DMS 273 (cell line): ENCODE measurements around the gene SLC6A19.
"Not testable (repeated sequence)": the region's sequence is repeated elsewhere in the genome, so short reads cannot be mapped to it uniquely, and the experiment has no call there.

Experiments
- DNase-seq: peaks from one replicate; lab custom pipeline; 2025; ENCODE audit not compliant: unreplicated experiment; lab: John Stamatoyannopoulos, UW

SLC6A19 gene

DNA sequence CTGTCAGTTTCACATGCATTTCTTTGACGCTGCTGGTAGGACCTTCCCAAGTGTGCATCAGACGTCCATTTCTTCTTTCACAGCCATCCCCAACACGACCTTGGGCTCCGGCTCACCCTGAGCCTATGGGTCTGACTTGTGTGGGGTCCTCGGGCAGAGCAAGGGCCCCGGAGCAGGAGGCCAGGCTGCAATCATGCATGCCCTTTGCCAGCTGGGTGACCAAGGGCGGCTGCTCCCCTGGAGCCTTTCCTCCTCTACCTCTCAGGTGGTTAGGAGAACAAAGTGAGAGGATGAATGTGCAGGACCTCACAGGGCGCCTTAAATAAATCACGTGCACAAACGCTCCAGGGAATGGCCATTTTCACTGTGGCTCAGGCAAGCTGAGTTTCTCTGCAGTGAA lies 60.2 kb downstream of the SLC6A19 start:
- no peak for DNase-seq

DNA sequence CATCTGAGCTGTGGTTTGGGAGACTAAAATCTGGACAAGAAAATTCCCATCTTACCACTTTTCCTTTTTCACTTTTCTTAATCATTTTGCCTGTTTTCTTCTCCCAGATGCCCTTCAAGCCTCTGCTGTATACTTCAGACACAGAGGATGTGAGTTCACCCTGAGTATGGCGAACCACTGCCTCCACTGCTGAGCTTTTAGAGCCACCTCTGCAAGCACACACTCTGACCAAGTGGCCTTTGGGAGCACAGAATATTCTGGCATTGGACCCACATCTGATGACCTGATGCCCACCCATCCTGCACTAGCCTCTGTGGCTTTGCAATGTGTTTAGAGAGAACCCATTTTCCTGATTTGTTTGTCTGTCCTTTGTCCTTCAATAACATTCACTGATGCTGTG lies 61.0 kb downstream of the SLC6A19 start:
- peak; percentile 55 for DNase-seq

GRCh38 chr5:1264211-1264610 lies 62.8 kb downstream of the SLC6A19 start:
- DNase-seq: no peak

DNA sequence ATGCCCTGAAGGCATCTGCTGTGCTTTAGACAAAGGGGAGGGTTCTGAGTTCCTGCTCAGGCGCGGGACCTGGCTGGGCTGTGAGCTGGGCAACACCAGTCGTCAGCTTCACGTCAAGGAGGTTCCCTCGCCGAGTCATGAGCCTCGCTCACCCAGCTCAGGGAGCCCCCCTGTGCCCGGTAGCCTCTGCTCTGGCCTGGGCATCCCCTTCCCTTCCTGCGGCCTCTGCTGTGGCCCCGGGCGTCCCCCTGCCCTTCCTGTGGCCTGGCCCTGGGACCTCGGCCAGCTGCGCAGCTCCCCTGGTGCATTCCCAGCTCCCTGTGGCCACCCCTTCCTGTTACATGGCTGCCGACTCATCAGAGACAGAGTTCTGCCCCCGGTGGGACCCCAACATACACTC lies 63.6 kb downstream of the SLC6A19 start:
- DNase-seq: no peak

DNA sequence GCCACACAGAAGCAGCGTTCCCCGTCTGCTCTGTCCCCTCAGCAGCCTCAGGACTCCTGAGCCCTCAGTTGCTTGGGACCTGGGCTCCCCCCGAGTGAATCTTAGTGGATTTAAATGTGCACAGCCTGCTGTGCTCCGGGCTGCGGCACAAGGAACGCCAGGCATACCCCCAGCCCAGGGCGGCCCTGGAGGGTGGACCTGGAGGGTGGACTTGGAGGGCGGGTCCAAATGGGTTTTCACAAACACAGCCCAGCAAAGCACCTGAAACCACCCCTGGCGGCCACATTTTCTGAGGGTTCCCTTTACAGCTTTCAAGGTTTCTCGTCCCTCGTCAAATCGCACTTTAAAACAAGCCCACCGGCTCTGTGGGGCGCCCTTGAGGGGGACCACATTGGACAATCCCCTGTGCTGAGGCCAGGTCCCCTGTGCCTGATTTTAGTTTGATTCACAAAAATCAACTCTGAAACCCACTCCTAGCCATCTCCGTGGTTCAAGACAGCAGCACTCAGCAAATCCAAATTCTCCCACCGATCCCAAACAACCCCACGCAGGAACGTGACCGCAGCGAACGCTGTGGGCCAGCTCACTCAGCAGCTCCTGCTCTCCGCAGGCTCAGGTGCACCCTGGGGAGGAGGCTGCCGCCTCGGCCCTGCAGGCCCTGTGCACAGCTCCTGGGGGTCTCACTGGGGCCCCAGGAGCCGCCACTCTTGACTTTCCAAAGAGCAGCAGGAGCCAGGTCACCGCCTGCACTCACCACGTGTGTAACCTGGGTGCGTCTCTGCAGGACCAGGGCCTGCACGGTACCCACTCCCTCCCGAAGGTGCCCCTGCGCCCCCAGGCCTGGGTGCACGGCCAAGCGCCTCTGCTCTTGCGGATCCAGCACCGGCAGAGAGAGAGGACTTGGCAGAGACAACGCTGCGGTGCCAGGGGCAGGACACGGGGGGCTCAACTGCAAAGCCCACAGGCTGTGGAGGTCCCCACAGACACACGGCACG lies 64.4 kb downstream of the SLC6A19 start:
- no peak for DNase-seq

GRCh38 chr5:1266791-1267190 lies 65.4 kb downstream of the SLC6A19 start:
- no peak for DNase-seq

DNA sequence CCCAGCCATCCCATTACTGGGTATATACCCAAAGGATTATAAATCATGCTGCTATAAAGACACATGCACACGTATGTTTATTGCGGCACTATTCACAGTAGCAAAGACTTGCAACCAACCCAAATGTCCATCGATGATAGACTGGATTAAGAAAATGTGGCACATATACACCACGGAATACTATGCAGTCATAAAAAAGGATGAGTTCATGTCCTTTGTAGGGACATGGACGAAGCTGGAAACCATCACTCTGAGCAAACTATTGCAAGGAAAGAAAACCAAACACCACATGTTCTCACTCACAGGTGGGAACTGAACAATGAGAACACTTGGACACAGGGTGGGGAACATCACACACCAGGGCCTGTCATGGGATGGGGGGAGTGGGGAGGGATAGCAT lies 66.1 kb downstream of the SLC6A19 start:
- not testable (repeated sequence) for DNase-seq

DNA sequence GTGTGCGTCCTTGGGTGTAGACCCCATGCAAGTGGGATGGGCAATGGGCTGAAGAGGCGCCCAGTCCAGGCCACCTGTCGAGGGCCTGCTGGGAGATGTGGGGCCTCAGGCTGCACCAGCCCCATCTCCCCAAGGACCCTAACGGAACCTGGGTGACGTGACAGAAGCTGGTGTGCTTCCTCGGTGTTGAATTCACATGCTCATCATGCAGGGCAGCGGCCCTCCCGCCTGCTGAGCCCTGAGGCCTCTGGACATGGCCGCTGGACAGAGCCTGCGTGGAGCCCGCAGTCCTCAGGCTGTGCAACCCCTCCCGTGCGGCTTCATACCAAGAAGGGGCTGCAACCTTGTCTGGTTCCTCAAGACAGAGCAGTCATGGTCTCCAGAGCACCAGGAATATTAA lies 66.7 kb downstream of the SLC6A19 start:
- DNase-seq: no peak

GRCh38 chr5:1268666-1269065 lies 67.3 kb downstream of the SLC6A19 start:
- no peak for DNase-seq

DNA sequence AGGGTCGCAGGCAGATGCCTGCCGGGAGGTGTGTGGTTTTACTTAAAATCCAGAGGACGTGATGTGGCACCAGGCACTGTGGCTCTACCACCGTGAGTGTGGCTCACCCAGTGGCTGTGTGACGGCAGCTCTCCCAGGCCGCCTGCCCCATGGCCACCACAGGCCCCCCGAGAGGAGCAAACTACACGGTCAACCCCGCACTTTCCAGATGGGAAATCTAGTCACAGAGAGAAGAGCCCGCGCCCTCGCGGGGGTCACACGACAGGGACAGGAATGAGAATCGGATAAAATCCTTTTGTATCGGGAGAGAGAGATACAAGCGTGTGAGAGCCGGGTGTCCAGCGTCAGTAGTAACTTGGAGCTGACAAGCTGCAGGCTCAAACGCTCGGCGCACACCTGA lies 69.0 kb downstream of the SLC6A19 start:
- no peak for DNase-seq

GRCh38 chr5:1270933-1271914 lies 69.8 kb downstream of the SLC6A19 start:
- no peak for DNase-seq

DNA sequence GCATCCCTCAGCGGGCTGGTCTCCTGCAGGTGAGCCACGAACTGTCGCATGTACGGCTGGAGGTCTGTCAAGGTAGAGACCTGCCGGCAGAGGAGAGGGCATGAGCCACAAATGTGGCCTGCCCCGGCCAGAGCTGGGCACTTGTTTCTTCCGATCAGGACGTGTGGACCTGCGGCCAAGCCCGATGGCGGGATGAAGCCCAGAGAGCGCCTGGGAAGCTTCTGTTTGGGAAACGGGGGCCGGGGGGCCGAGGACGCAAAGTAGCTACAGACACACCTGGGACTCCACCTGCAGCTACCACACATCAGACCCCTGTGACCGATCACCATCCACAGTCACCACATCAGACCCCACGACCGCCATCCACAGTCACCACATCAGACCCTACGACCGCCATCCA lies 70.8 kb downstream of the SLC6A19 start:
- DNase-seq: no peak

DNA sequence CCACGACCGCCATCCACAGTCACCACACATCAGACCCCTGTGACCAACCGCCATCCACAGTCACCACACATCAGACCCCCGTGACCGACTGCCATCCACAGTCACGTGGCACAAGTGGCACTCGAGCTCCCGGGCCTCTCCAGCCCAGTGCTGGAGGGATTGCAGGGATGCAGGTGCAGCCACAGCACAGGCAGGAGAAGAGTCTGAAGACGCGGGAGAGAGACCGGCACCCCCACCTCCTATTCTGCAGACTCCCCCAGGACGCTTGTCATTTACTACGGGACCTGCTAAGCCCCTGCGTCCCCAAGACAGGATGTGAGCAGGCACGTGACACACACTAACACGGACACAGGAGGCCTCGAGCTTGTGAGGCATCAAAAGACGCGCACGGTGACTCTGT lies 72.3 kb downstream of the SLC6A19 start:
- DNase-seq: no peak

DNA sequence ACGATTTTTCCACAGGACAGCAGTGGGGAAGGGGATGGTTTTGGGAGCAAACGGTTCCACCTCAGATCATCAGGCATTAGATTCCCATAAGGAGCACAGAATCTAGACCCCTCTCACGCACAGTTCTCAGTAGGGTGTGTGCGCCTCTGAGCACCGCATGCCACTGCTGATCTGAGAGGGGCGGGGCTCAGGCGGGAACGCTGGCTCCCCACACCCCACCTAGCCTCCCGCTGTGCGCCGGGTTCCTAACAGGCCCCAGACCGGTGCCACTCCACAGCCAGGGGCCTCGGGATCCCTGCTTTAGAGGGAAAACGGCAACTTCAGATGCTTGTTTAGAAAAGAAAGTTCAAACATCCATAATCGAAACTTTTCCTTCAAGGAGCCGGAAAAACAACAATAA lies 73.1 kb downstream of the SLC6A19 start:
- DNase-seq: no peak
